Medulla oblongata (tissue), 1 donor: ENCODE results near the gene TACR2.
A peak's percentile ranks its signal among the peaks of the same experiment; 100 is the strongest.
"Not testable (repeated sequence)": the region's sequence is repeated elsewhere in the genome, so short reads cannot be mapped to it uniquely, and the experiment has no call there.

Experiments
- DNase-seq: peaks from one replicate; pipeline ENCODE4 v3.0.0-alpha.2; 2015; ENCODE audit errors: extremely low spot score

TACR2 gene

DNA sequence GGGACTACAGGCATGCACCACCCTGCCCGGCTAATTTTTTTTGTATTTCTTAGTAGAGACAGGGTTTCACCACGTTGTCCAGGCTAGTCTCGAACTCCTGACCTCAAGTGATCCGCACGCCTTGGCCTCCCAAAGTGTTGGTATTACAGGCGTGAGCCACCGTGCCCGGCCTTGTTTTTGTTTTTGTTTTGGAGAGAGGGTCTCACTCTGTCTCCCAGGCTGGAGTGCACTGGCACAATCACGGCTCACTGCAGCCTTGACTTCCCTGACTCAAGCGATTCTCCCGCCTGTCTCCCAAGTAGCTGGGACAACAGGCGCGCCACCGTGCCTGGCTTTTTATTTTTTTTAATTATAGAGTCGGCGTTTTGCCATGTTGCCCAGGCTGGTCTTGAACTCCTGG is 33.7 kb upstream of the TACR2 start:
- DNase-seq = not testable (repeated sequence)

DNA sequence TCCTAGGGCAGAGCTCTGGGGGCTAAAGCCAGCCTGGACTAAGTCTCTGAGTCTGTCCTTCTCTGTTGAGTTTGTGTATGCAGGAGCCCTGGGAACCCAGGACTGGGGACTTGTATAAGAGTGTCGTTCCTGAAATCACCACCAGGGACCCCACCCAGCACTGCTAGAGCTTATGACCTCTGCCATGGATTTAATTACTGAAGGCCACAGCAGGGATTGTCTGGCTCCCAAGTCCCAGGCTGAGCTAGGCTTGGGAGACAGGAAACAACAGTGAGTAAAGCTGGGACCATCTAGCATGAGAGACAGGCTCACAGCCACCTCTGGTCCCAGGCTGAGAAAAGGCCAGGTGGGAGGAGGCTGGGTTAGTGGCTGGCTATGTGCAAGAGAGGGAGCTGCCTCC is 33.1 kb upstream of the TACR2 start:
- DNase-seq = peak; percentile 87

DNA sequence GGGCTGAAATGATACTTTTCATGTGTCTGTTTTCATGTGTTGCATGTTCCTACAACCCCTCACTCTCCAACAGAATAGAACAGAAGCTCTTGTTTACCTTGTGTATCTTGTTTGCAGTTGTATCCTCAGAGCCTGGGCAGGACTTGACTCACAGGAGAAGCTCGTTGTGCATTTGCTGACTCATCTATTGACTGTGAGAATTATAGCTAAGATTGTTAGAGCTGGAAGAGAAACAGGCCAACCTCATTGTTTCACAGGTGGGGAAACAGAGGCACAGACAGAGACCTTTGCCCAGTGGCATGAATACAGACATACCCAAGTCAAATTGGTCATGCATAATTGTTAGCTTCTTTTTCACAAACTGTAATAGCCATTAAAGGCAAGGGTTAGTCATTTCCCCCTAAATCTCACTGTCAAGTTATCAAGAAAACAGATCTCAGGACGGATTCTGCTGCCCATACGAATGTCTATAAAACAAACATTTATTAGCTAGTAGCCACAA is 30.0 kb upstream of the TACR2 start:
- DNase-seq = no peak

DNA sequence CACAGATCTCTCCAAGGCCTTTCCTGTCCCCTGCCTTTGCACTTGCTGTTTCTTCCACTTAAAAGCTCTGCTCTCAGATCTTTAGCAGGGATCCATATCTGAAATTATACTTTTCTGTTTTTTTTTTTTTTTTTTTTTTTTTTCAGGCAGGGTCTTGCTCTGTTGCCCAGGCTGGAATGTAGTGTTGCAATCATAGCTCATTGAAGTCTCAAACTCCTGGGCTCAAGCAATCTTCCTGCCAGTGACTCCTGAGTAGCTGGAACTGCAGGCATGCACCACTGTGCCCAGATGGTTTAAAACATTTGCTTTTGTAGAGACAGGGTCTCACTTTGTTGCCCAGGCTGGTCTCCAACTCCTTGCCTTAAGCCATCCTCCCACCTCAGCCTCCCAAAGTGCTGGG is 29.5 kb upstream of the TACR2 start:
- DNase-seq = no peak

DNA sequence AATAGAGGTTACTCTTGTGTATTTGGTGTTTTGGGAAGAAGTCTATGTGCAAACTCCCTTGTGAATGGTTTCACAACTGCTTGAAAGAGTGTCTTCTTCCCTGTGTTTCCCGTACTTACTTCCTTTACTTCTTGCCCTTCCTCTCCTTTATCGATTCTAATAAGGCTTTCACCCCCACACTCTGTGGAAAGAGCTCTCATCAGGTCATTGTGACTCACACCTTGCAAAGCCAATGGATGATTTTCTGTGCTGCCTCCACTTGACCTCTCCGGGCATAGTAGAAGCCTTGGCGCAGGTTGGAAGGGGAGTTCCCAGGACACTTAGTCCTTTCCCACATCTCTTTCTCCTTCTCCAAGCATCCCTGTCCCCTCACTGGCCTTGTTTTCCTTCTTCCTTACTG is 28.3 kb upstream of the TACR2 start:
- DNase-seq = no peak

DNA sequence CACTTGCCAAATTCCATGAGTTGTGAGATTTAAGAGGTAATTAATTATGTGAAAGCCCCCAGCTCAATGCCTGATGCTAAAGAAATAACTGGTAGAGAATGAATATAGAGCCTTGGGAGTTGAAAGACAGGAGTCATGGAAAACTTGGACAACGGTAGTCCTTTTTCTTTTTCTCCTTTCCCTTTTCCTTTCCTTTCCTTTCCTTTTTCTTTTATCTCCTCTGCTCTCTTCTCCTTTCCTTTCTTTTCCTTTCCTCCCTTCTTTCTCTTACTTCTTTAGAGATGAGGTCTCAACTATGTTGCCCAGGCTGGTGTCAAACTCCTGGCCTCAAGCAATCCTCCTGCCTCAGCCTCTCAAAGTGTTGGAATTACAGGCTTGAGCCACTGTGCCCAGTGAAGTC is 26.6 kb upstream of the TACR2 start:
- DNase-seq = no peak

DNA sequence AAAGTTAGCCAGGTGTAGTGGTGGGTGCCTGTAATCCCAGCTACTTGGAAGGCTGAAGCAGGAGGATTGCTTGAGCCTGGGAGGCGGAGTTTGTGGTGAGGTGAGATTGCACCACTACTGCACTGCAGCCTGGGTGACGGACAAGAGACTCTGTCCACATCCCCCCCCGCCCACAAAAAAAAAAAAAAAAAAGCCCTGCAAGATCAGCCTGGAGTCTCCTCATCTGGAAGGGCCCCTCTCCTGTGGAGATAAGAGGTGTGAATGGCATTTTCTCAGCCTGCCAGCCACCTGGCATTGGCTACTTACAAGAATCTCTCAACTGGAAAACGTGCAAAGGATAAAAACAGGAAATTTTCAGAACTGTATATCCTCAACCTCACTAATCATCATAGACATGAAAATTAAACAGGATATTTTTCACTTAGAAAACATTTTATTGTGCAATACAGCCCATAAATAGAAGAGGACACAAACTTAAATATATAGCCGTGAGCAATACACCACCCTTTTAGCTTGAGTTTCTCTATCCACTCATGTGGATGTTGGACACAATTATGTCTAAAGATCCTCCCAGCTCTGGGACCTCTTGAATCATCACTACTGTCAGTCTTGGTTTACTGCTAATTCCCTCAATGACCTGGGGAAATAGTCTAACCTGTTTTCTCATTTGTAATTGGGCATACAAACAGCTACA is 23.2 kb upstream of the TACR2 start:
- DNase-seq = no peak

DNA sequence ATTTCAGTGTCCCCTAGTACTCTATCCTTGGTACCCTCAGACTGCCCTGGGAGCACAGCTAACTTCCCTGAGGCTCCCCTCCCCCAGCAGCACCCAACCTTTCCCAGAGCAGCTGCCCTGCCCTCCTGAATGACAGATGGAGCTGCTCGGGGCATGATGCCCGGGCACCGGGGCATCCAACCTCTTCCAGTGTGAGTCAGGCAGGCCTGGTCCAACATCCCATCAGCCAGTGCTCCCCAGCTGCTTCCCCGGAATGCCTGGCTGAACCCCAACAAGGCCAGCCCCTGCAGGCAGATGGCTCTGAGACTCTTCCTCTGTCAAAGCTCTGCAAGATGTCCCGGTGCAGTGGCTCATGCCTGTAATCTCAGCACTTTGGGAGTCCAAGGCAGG is 22.6 kb upstream of the TACR2 start:
- peak; percentile 46 for DNase-seq

DNA sequence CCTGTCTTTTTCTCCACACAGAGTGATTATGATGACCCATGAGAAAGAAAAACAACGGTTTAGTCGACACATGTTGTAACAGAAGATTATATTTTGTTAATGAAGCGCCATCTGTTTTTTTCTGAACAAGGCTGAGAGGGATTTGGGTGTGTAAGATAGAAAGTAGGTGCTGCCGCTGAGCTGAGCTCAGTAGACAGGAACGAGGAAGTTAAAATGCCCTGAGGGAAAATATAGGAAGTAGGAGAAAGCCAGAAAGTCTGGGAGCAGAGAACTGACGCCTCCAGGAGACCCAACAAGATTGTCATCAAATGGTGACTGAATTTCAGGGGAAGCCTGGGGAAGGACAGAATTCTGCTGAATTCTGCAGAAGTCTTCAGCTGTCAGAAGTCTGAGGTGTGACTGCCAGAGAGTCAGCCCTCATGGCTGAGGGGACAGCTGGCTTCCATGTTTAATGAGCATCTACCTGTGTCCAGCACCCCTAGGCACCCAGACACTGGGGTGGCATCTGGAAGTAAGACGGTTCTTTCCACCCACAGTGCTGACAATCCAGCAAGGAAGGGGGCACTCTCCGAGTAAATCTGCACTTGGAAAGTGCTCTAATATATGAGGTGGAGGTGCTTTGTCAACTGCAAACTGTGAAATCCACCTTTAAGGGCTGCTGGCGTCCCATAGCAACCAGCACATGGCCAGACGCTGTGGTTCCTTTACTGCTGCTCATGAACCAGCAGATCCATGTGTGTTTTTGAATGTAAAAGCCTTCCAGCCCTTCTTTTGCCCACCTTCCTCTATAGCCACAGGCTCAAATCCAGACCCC is 22.0 kb upstream of the TACR2 start:
- no peak for DNase-seq

DNA sequence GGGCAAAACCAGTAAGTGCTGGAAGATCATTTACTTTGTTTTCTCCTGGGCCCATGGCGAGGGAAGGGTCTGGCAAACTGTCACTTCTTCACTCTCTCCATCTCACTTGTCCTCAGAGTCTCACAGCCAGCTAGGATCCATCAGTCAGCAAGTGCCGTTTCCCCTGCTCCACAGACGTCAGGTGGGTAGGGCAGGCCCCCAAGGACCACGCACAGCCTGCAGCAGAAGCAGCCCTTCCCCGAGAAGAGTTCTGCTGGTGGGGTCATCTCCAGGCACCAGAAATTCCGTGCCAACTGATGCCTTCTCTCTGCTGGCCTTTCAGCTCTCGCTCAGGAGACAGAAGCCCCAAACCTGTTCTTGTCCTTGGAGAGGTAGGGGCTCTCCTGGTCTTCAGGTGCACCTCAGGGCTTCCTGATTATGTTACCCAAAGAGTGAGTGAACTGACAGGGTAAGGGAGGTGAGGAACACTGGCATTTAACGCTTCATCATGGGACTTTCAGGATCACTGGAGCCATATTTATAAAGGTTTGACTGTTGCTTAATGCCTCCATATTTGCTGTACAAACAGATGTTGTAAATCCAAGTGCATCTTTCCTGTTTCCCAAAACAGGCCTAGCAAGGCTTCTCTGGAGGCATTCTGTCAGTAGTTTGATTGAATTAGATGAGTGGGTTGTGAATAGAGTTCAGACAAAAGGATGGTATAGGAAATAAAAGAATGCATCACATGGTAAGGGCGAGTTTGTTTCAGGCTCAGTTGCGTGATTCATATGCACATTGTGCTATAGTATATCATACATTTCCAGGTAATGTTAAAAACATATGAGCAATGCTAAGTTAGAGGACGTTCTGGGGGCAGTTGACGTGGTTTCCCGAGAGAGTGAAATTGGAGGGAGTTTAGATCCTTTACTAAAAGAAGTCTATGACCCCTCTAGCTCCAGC is 20.9 kb upstream of the TACR2 start:
- no peak for DNase-seq

DNA sequence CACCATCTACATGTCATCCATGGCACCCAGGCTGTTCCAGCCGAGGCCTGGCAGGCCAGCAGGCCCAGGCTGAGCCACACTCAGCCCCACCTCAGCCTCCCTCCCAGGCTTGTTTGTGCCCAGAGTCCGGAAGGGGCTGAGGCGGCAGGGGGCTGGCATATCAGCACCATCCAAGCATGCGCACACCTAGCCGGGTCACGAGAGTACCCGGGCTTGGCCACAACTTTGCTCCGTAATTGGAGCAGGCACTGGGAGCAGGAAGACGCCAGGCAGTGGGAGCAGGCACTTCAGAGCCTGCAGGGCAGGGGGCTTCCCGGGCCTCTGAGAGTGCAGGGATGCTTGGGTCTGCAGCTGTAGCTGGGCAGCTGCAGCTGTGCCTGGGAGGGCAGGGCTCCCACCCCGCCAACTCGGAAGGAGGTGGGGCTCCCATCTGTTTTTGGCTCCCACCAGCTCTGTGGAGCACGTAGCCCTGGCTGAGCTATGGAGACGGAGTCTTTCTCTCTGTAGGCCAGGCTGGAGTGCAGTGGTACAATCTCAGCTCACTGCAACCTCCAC is 19.3 kb upstream of the TACR2 start:
- DNase-seq = no peak

DNA sequence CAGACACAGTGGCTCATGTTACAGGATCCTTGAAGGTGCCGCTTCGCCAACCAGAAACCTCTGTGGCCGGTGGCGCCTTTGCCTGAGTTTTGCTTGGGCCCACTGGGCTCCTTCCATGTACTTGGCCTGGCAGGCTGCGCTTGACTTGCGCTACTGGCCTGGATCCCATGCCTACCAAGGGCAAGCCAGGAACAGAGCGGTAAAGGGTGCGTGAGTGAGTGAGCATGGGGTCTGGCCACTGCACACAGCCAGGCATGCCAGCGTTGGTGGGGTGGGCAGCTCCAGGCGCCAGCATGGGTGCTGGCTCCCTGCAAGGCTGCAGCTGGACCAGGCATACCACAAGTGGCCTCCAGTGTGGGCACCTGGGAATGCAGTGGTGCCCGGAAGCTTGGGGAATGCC is 18.2 kb upstream of the TACR2 start:
- no peak for DNase-seq

DNA sequence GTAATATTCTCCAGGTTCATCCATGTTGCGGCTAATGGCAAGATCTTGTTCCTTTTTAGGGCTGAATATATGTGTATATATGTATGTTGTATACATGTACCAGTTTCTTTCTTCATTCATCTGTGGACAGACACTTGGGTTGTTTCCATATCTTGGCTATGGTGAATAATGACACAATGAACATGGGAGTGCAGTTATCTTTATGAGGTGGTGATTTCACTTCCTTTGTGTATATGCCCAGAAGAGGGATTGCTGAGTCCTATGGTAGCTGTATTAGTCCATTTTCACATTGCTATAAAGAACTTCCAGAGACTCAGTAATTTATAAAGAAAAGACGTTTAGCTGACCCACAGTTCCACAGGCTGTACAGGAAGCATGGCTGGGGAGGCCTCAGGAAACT is 17.5 kb upstream of the TACR2 start:
- DNase-seq = no peak

DNA sequence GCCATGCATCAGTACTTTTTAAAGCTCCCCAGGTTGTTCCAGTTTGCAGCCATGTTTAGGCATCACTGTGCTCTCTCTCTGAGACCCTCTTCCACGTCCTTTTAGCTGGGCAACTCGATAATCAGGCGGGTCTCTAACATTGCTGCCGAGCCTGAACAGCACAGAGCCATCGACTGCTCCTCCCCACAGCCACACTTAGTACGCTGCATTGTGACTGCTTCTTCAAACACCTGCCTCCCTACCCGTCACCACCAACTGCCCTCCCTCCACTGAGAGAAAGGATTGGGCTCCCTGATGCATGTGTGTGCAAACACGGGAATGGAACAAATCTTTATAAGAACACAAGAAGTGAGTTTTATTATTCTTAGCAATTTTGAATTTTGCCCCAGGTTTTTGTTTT is 11.4 kb upstream of the TACR2 start:
- no peak for DNase-seq

DNA sequence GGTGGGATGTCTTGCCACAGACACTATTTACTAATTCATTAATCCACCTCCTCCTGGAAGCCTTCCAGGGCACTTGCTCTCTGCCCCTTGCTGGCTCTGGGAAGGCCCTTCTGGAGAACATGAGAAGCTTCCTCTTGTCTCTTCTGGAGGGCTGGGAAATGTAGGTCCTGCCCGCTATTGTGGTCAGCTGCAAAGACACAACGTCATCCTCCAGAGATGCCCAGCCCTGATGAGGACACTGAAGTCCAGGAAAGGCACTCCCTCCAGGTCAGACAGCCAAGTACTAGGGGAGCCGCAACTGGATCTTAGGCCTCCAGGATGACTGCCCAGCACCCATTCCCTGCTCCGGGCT is 9.6 kb upstream of the TACR2 start:
- no peak for DNase-seq

DNA sequence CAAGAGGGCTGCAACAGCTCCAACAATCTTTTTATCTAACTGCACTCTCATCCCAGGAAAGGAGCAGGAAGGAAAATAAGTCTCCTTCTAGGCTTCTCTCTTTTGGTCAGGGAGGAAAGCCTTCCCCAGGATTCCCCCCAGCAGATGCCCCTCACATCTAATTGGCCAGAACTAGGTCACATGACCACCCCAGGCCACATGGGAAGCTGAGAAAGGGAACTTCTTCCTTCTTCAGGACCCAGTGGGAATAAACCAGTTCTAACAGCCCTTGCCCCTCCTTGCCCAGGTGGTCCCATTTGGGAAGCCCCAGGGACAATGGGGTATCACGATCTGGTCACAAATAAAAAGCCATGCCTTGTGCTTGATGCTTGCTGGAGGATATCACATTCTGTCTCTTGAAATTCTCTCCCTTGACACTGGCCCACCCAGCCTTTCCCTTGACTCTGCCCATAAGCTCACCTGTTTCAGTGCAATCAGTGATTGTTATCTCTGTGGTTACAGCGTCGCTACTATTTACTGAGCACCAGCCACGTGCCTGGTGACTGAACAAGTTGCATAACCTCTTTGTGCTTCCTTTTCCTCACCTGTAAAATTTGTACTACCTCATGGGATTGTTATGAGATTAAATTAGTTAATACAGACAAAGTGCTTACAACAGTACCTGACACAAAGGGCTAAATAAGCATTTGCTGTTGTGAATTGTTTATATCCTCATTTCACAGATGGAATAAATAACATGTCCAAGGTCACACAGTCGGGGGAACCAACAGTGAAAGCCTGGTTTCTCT is 9.0 kb upstream of the TACR2 start:
- DNase-seq = no peak

DNA sequence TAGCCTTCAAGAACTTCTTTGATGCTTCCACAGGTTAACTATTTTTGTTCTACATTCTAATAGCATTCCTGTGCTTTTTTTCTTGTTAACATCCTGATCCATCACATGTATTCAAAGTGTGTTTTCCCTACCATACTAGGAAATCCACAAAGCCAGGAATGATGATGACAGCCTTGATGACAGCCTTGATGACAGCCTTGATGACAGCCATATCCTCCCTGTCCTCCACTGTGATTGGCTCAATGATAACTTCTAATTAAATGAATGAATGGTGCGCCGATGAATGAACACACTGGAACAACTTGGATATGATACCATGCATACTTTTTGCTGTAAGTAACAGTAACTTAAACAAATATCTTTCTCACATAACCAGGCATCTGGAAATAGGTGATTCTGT is 8.3 kb upstream of the TACR2 start:
- DNase-seq = no peak

DNA sequence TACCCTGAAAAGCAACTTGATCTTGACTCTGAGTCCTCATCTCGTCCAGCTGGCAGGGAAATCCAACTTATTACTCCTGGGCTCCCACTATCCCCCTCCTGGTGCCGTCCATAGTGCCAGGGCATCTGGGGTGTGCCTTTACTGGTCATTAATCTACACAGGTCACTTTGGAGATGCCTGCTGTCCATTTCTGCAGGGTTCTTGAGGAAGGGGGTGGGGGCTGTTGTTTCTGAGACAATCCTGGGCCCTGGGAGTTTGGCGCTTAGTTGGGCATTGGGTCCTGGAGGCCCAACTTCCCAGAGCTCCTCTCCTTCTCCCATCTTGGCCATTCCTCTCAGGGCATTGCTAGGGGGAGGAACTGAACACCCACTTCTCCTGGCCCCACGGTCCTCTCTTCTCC is 6.0 kb upstream of the TACR2 start:
- no peak for DNase-seq

DNA sequence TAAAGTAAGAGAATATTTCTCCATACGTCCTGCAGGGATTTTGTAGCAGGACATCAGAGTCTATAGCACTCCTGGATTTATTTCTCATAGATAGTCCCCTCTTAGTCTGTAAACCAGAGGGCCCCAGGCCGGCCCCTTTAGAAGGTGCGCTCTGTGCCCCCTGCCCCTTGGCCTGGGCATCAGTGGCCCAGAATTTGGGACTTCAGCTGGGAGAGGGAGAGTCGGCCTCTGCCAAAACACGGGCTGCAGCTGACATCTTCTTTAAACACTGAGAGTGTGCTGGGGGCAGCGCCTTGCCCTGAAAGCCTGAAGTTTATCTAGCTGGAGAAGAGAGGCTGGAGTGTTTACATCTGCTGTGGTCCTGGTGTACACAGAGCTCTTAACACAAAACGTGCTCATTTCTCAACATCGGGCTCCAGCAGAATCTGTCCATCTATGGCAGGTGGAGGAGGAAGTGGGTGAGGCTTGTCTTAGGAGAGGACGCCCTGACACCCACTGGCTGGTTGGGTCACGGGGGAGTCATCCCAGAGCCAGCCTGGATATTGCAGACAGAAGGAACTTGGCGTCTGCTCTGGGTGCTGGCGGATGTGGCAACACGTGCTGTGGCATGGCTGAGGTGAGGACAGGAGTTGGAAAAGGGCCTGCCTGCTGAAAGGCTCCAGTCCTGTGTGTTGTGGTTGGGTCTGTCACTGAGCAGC is 5.0 kb upstream of the TACR2 start:
- no peak for DNase-seq

DNA sequence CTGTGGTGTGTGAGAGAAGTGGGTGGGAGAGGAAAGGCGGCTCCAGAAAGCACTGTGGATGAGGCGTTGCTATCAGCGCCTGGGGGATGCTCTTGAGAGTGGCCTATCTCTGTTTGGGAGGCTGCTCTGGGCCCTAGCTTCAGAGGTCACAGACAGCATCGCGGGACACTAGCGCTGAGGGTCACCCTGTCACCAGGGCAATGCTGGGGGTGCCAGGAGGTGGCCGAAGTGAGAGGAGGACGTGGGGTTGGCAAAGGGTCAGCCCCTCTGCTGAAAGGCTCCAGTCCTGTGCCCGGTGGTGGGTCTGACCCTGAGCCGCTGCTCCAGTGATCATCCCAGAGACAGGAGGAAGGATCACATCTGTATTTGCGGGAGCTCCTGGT is 3.0 kb upstream of the TACR2 start:
- DNase-seq = no peak
